ENCODE measurements around the gene SLC25A53. TPM values are rescaled to one million over a fixed set of nuclear protein-coding genes. Genes with fewer than 3 reads are reported as not detected.

The SLC25A53 gene
- total and polyA plus RNA-seq, 2 of the 13 experiments (the other 11 are each of a cell fraction or from before 2014, with no cell fraction given), result 3.4 to 4.5 TPM

DNA sequence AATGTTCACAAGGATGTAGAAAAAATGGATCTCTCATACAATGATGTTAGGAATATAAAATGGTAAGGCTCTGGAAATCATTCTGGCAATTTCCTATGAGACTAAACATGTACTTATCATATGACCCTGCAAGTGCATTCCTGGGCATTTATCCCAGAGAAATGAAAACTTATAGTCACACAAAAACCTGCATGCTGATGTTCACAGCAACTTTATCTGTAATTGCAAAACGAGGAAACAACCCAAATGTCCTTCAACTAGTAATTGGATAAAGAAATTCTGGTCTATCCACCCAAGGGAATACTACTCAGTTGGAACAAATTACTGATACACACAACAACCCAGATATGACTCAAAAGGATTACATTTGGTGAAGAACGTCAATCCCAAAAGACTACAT is 30.0 kb downstream of the SLC25A53 start:
- no TSS peak for BruUV-seq (replicated peaks)
- Histone ChIP-seq H3K9me3 (ENCODE audit: low read length) (no peaks in the 10 kb centered on the region), H3K4me3 (replicated peaks in 1 of 3; ENCODE audit: insufficient read depth in 1 of 3, low read depth in 2 of 3, low read length in 3 of 3) (no peak overlapping the region), H3K79me2 (ENCODE audit: insufficient read depth, low read length) (no peaks in the 10 kb centered on the region), H3K27ac (ENCODE audit: extremely low read length, insufficient read depth, low read length) (no peak overlapping the region), H3K36me3 (replicated peaks in 1 of 2; ENCODE audit: control insufficient read depth in 1 of 2, insufficient read depth in 2 of 2, low read length in 2 of 2) (no peaks in the 10 kb centered on the region), H3K27me3 (ENCODE audit: control insufficient read depth in 1 of 2, insufficient read depth in 2 of 2, low read length in 2 of 2) (no peaks in the 10 kb centered on the region), H2AFZ (ENCODE audit: low read length) (no peak overlapping the region), H3K4me1 (ENCODE audit: insufficient read depth, low read length) (no peaks in the 10 kb centered on the region), H4K20me1 (ENCODE audit: insufficient read depth, low read length) (no peaks in the 10 kb centered on the region), H3K4me2 (ENCODE audit: low read depth, low read length) (no peak overlapping the region), H3K9ac (ENCODE audit: insufficient read depth, low read depth, low read length) (no peak overlapping the region)
- in situ Hi-C loops (cut with HindIII; ENCODE audit: extremely low pct_ligation_motif_present, low pct_unique_long_range_greater_than_20kb), result no loop called here
- ChIA-PET POLR2A (no interaction called here), CTCF (ENCODE audit: low intra/inter-chr PET ratio, low total read pairs) (no interaction called here)
- no peak for ATAC-seq
- DNase-seq (ENCODE audit: low spot score), result no peak
- TF ChIP-seq ZNF510 (CRISPR knock-in tag; IDR thresholded peaks at IDR 0.05; ENCODE audit: low read depth) (no peak), LCORL (IDR thresholded peaks at IDR 0.05) (no peak), LCORL (CRISPR knock-in tag; IDR thresholded peaks at IDR 0.05) (no peak), AFF4 (CRISPR knock-in tag; IDR thresholded peaks at IDR 0.05) (no peak), ESRRA (CRISPR knock-in tag; IDR thresholded peaks at IDR 0.05; ENCODE audit: low read depth) (no peak), GABPA (IDR thresholded peaks at IDR 0.05; ENCODE audit: low read depth, low read length) (no peak), GABPA (CRISPR knock-in tag; IDR thresholded peaks at IDR 0.05; ENCODE audit: low read depth) (no peak), ZNF772 (CRISPR knock-in tag; IDR thresholded peaks at IDR 0.05) (no peak)
- TF ChIP-seq, protein P1, sequence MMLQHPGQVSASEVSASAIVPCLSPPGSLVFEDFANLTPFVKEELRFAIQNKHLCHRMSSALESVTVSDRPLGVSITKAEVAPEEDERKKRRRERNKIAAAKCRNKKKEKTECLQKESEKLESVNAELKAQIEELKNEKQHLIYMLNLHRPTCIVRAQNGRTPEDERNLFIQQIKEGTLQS (CRISPR knock-in tag; IDR thresholded peaks at IDR 0.05), result no peak
- TF ChIP-seq, protein P2, sequence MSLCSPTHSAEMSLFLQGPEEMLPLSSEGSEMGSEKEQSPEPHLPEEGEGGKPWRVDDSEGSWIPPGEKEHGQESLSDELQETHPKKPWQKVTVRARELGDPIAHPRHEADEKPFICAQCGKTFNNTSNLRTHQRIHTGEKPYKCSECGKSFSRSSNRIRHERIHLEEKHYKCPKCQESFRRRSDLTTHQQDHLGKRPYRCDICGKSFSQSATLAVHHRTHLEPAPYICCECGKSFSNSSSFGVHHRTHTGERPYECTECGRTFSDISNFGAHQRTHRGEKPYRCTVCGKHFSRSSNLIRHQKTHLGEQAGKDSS (CRISPR knock-in tag; IDR thresholded peaks at IDR 0.05; ENCODE audit: borderline replicate concordance, low read depth), result no peak
- TF ChIP-seq, protein P3, sequence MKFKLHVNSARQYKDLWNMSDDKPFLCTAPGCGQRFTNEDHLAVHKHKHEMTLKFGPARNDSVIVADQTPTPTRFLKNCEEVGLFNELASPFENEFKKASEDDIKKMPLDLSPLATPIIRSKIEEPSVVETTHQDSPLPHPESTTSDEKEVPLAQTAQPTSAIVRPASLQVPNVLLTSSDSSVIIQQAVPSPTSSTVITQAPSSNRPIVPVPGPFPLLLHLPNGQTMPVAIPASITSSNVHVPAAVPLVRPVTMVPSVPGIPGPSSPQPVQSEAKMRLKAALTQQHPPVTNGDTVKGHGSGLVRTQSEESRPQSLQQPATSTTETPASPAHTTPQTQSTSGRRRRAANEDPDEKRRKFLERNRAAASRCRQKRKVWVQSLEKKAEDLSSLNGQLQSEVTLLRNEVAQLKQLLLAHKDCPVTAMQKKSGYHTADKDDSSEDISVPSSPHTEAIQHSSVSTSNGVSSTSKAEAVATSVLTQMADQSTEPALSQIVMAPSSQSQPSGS (CRISPR knock-in tag; IDR thresholded peaks at IDR 0.05), result no peak
- intact Hi-C loops (cut with micrococcal nuclease; ENCODE audit: unreplicated experiment), result no loop called here
- WGBS (ENCODE audit: low lambda C conversion rate), result 74% methylated on average over 2 of the region's 2 CpGs
- FAIRE-seq, result no peak
